H1 (cell line): ENCODE data around the gene NTPCR.

Experiments used
- CBX5 ChIP-seq: fragments of 300-800, 300-1000 bp; sonication (generic); IDR thresholded peaks from 2 replicates; pipeline ENCODE4 v1.7.1; 2016; ENCODE audit warnings: antibody characterized with exemption, low read length, low read depth
- CHD2 ChIP-seq: IDR thresholded peaks from 2 replicates; pipeline ENCODE4 v1.6.1; 2012; ENCODE audit warnings: low read length, improper control_type of control experiment
- EP300 ChIP-seq, 2 experiments: IDR thresholded peaks; 1 replicate in 1 of 2; 2 replicates in 1 of 2; pipeline ENCODE4 v1.6.1; 2011 to 2012; ENCODE audit warnings: low read depth in 2 of 2, low read length in 2 of 2, mild to moderate bottlenecking in 2 of 2, borderline replicate concordance in 1 of 2, inconsistent platforms in 1 of 2, moderate library complexity in 1 of 2
- EZH2 ChIP-seq: fragments of 200-600 bp; sonication (generic); IDR thresholded peaks from 2 replicates; pipeline ENCODE4 v1.7.1; 2012; ENCODE audit warnings: low read depth, mild to moderate bottlenecking, moderate library complexity, low read length, inconsistent platforms; ENCODE audit not compliant: severe bottlenecking
- GABPA ChIP-seq: IDR thresholded peaks from 2 replicates; pipeline ENCODE4 v1.6.1; 2011; ENCODE audit warnings: mild to moderate bottlenecking, low read length, moderate library complexity, borderline replicate concordance; ENCODE audit not compliant: insufficient read depth
- HDAC6 ChIP-seq: IDR thresholded peaks from one replicate; pipeline ENCODE4 v1.7.1; 2012; ENCODE audit warnings: low read depth, mild to moderate bottlenecking, inconsistent platforms, low read length, moderate library complexity
- JUN ChIP-seq: IDR thresholded peaks from 2 replicates; pipeline ENCODE4 v1.6.1; 2011; ENCODE audit warnings: low read depth, mild to moderate bottlenecking, improper control_type of control experiment, low read length
- PHF8 ChIP-seq: fragments of 200-600 bp; sonication (generic); conservative IDR thresholded peaks from 2 replicates; pipeline ENCODE4 v1.7.1; 2012; ENCODE audit warnings: low read depth, mild to moderate bottlenecking, inconsistent platforms, low read length, moderate library complexity
- POLR2A ChIP-seq, 2 experiments: IDR thresholded peaks; 1 replicate in 1 of 2; 2 replicates in 1 of 2; pipeline ENCODE4 v1.6.1; 2011; ENCODE audit warnings: low read depth in 2 of 2, low read length in 2 of 2, mild to moderate bottlenecking in 2 of 2; ENCODE audit errors: control extremely low read depth in 1 of 2
- POLR2AphosphoS5 ChIP-seq: IDR thresholded peaks from 2 replicates; pipeline ENCODE4 v1.6.1; 2011; ENCODE audit warnings: low read depth, low read length
- RNF2 ChIP-seq: fragments of 200-900, 300-1000 bp; sonication (generic); IDR thresholded peaks from 2 replicates; pipeline ENCODE4 v1.7.1; 2016; ENCODE audit warnings: borderline replicate concordance, low read depth, mild to moderate bottlenecking, antibody characterized with exemption, low read length; ENCODE audit not compliant: poor library complexity, severe bottlenecking; ENCODE audit errors: missing control alignments
- SP1 ChIP-seq: IDR thresholded peaks from 2 replicates; pipeline ENCODE4 v1.6.1; 2011; ENCODE audit warnings: low read depth, low read length
- TBP ChIP-seq: IDR thresholded peaks from 2 replicates; pipeline ENCODE4 v1.6.1; 2011; ENCODE audit warnings: low read depth, low read length, improper control_type of control experiment
- TF ChIP-seq, protein P1 (sequence below), 3 experiments: IDR thresholded peaks; 1 replicate in 2 of 3; 2 replicates in 1 of 3; pipeline versions ENCODE4 v1.5.1 to v1.6.1; 2011; ENCODE audit warnings: low read length in 3 of 3, mild to moderate bottlenecking in 3 of 3, inconsistent platforms in 2 of 3, low read depth in 1 of 3, moderate library complexity in 1 of 3; ENCODE audit not compliant: insufficient read depth in 1 of 3; ENCODE audit errors: control extremely low read depth in 1 of 3

DNA sequence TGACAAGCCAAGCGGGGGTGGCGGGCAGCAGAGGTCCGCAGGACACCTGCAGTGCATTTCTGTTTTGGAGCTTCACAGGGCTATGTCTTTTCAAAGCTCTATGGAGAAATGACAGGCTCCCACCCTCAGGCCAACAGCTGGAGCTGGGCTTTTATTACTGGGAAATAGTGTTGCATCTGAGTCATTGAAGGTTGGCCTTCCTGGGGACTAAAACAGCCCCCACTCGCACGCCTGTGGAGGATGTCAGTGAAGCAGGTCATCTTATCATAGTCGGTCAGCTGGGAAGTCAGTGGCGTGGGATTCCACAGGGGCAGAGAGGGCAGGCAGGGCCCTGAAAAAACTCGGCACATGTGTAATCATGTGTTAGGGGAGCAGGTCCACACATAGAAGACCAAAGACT lies 55.3 kb downstream of the NTPCR start:
- TF ChIP-seq, protein P1, sequence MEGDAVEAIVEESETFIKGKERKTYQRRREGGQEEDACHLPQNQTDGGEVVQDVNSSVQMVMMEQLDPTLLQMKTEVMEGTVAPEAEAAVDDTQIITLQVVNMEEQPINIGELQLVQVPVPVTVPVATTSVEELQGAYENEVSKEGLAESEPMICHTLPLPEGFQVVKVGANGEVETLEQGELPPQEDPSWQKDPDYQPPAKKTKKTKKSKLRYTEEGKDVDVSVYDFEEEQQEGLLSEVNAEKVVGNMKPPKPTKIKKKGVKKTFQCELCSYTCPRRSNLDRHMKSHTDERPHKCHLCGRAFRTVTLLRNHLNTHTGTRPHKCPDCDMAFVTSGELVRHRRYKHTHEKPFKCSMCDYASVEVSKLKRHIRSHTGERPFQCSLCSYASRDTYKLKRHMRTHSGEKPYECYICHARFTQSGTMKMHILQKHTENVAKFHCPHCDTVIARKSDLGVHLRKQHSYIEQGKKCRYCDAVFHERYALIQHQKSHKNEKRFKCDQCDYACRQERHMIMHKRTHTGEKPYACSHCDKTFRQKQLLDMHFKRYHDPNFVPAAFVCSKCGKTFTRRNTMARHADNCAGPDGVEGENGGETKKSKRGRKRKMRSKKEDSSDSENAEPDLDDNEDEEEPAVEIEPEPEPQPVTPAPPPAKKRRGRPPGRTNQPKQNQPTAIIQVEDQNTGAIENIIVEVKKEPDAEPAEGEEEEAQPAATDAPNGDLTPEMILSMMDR (IDR thresholded peaks at IDR 0.05; ENCODE audit: control extremely low read depth in 1 of 3, insufficient read depth in 1 of 3, low read depth in 1 of 3, low read length in 3 of 3) = no peak
- TF ChIP-seq SP1 (no peak), CHD2 (no peak), GABPA (no peak), POLR2A (IDR thresholded peaks at IDR 0.05; ENCODE audit: control extremely low read depth in 1 of 2, low read depth in 2 of 2, low read length in 2 of 2) (no peak), POLR2AphosphoS5 (no peak), PHF8 (no peak), RNF2 (no peak), HDAC6 (no peak), EZH2 (no peak), EP300 (IDR thresholded peaks at IDR 0.05; ENCODE audit: borderline replicate concordance in 1 of 2, low read depth in 2 of 2, low read length in 2 of 2) (no peak), CBX5 (no peak), JUN (no peak), TBP (no peak)
